ENCODE measurements around the gene PCGF3.

The PCGF3 gene

GRCh38 chr4:718460-718859 lies 12.8 kb downstream of the PCGF3 start:
- Histone ChIP-seq H3K36me3 (ENCODE audit: control insufficient read depth, insufficient read depth, low read length) (no peaks in the 10 kb centered on the region), H3K9me3 (ENCODE audit: control insufficient read depth, low read length) (no peaks in the 10 kb centered on the region), H3K9ac (no peak overlapping the region), H3K27me3 (ENCODE audit: control insufficient read depth, insufficient read depth, low read length) (no peaks in the 10 kb centered on the region), H3K27ac (no peak overlapping the region), H3K4me1 (no peaks in the 10 kb centered on the region), H3K4me3 (ENCODE audit: low read depth, low read length) (no peak overlapping the region), H3K79me2 (peaks cover 7% of the 10 kb centered on the region), H2AFZ (no peak overlapping the region), H3K4me2 (ENCODE audit: low read length) (no peak overlapping the region)
- TF ChIP-seq, protein P1, sequence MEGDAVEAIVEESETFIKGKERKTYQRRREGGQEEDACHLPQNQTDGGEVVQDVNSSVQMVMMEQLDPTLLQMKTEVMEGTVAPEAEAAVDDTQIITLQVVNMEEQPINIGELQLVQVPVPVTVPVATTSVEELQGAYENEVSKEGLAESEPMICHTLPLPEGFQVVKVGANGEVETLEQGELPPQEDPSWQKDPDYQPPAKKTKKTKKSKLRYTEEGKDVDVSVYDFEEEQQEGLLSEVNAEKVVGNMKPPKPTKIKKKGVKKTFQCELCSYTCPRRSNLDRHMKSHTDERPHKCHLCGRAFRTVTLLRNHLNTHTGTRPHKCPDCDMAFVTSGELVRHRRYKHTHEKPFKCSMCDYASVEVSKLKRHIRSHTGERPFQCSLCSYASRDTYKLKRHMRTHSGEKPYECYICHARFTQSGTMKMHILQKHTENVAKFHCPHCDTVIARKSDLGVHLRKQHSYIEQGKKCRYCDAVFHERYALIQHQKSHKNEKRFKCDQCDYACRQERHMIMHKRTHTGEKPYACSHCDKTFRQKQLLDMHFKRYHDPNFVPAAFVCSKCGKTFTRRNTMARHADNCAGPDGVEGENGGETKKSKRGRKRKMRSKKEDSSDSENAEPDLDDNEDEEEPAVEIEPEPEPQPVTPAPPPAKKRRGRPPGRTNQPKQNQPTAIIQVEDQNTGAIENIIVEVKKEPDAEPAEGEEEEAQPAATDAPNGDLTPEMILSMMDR (IDR thresholded peaks at IDR 0.05) = no peak

GRCh38 chr4:720111-720860 lies 14.7 kb downstream of the PCGF3 start:
- Histone ChIP-seq H3K9me3 (ENCODE audit: control insufficient read depth, low read length) (no peaks in the 10 kb centered on the region), H3K27me3 (ENCODE audit: control insufficient read depth, insufficient read depth, low read length) (no peaks in the 10 kb centered on the region), H3K4me3 (ENCODE audit: low read depth, low read length) (no peak overlapping the region), H2AFZ (no peak overlapping the region), H3K36me3 (ENCODE audit: control insufficient read depth, insufficient read depth, low read length) (no peaks in the 10 kb centered on the region), H3K79me2 (no peaks in the 10 kb centered on the region), H3K9ac (no peak overlapping the region), H3K4me1 (no peaks in the 10 kb centered on the region), H3K4me2 (ENCODE audit: low read length) (no peak overlapping the region), H3K27ac (no peak overlapping the region)
- TF ChIP-seq, protein P1 (IDR thresholded peaks at IDR 0.05) = no peak

GRCh38 chr4:721261-722168 lies 15.9 kb downstream of the PCGF3 start:
- H3K4me1 ChIP-seq = no peaks in the 10 kb centered on the region
- H3K36me3 ChIP-seq (ENCODE audit: control insufficient read depth, insufficient read depth, low read length) = no peaks in the 10 kb centered on the region
- no peak overlapping the region for H3K27ac ChIP-seq

DNA sequence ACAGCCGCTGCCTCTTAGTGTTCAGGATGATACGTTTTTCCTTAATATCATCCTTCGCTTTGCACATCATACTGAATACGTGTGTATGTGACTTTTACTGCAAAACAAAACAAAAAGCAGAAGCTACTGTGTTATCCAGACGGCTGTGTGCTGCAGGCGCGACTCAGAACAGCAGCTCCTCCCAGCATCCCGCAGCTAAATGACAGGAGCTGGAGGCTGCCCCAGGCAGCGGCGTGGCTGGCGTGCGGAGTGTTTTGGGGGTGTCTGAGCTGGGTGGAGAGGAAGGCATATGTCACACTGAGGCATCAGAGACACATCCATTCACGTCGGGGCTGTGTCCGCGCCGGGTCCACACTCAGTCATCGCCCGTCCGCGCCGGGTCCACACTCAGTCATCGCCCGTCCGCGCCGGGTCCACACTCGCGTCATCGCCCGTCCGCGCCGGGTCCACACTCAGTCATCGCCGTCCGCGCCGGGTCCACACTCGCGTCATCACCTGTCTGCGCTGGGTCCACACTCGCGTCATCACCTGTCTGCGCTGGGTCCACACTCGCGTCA lies 16.6 kb downstream of the PCGF3 start:
- Histone ChIP-seq H3K9ac (no peak overlapping the region), H3K36me3 (ENCODE audit: control insufficient read depth, insufficient read depth, low read length) (no peaks in the 10 kb centered on the region), H3K79me2 (no peaks in the 10 kb centered on the region), H3K4me3 (ENCODE audit: low read depth, low read length) (no peak overlapping the region), H3K27ac (no peak overlapping the region), H3K4me2 (ENCODE audit: low read length) (no peak overlapping the region), H3K9me3 (ENCODE audit: control insufficient read depth, low read length) (no peaks in the 10 kb centered on the region), H3K27me3 (ENCODE audit: control insufficient read depth, insufficient read depth, low read length) (no peaks in the 10 kb centered on the region), H3K4me1 (no peaks in the 10 kb centered on the region), H2AFZ (no peak overlapping the region)
- TF ChIP-seq, protein P1 (IDR thresholded peaks at IDR 0.05) = no peak

More at GRCh38 chr4:721261-722168, 15.9 kb downstream of the PCGF3 start:
- no peak overlapping the region for H3K9ac ChIP-seq
- no peak overlapping the region for H3K4me2 ChIP-seq (ENCODE audit: low read length)
- TF ChIP-seq, protein P1 (IDR thresholded peaks at IDR 0.05) = no peak
- H3K27me3 ChIP-seq (ENCODE audit: control insufficient read depth, insufficient read depth, low read length) = no peaks in the 10 kb centered on the region
- no peaks in the 10 kb centered on the region for H3K79me2 ChIP-seq
- H3K9me3 ChIP-seq (ENCODE audit: control insufficient read depth, low read length) = no peaks in the 10 kb centered on the region
- no peak overlapping the region for H2AFZ ChIP-seq
- no peak overlapping the region for H3K4me3 ChIP-seq (ENCODE audit: low read depth, low read length)
